Daoy (cell line): ENCODE data around the gene FOXN4. TPM values are rescaled to one million over a fixed set of nuclear protein-coding genes. Genes with fewer than 3 reads are reported as not detected.

Experiments
- DNase-seq: peaks from one replicate; pipeline ENCODE4 v3.0.0-alpha.2; 2015; ENCODE audit warnings: low read depth
- total RNA-seq: library from RNA; depleted of rRNA; stranded (reverse); fragments of >200 nt; shearing (Covaris generic); gene quantifications from 2 replicates; pipeline ENCODE4 v1.2.3, GENCODE V29; 2014

The FOXN4 gene
- total RNA-seq, 1 experiment from 2014 or later, result 0.06 TPM

DNA sequence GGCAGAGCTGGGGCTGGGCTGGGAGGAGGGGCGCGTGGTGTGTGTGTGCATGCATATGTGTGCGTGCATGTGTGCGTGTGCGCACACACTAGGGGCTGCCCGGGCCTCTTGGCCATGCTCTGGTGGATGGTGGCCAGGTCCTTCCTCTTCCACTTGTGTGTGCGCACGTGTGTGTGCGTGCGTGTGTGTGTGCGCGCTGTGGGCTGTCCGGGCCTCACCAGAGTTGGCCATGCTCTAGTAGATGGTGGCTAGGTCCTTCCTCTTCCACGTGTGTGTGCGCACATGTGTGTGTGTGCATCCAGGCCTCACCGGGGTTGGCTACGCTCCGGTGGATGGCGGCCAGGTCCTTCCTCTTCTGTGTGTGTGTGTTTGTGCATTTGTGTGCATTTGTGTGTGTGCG is 24.7 kb downstream of the FOXN4 start:
- no peak for DNase-seq

DNA sequence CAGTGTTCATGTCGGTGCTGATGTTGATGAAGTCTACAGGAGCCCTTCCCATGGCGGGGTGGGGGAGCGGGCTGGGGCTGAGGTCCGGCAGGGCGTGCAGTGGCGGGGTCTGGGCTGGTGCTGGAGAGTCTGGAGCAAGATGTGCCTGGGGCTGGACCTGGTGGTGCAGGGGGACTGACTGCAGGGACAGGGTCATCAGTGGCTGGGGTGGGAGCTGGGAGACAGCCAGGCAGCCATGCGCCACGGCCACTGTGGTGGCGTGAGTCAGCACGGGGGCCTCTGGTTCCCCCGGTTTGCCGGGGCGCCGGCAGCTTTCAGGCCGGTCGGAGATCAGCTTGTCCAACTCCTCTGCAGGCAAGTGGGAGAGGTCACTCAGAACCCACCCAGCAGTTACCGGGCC is 27.6 kb downstream of the FOXN4 start:
- DNase-seq, result peak; percentile 15

DNA sequence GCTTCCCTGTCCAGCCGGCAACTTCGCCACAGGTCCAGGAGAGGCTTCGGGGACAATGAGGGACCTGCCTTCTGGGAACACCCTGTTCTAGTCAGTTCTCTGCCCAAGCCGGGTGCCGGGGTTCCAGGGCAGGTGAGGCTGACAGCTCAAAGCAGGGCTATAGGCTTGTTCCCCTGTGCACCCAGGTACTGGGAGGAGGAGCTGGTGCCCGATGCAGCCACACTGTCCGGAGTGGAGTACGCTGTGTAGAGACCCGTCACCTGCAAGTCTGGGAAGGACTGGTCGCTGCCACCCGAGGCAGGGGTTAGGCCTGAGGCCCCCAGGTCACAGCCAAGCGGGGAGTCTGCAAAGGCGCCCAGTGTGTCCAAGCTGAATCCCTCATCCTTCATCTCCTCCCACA is 29.6 kb downstream of the FOXN4 start:
- no peak for DNase-seq

DNA sequence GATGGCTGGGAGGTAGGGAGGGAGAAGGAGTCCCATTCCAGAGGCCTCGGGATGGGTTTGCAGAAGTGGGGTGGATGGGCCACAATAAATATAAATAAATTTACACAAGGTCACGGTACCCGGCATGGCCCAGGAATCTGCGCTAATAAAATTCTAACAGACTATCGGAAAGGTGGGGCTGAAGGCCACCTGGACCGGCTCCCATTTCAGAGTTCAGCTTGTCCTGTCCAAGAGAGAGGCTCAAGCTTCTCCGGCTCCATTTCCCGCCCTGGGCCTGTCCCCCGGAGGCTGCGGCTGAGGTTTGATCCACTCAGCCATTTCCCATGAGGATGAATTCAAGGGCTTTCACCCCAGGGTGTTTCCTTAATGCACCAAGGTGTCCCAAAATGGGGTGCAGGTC is 30.2 kb downstream of the FOXN4 start:
- no peak for DNase-seq

DNA sequence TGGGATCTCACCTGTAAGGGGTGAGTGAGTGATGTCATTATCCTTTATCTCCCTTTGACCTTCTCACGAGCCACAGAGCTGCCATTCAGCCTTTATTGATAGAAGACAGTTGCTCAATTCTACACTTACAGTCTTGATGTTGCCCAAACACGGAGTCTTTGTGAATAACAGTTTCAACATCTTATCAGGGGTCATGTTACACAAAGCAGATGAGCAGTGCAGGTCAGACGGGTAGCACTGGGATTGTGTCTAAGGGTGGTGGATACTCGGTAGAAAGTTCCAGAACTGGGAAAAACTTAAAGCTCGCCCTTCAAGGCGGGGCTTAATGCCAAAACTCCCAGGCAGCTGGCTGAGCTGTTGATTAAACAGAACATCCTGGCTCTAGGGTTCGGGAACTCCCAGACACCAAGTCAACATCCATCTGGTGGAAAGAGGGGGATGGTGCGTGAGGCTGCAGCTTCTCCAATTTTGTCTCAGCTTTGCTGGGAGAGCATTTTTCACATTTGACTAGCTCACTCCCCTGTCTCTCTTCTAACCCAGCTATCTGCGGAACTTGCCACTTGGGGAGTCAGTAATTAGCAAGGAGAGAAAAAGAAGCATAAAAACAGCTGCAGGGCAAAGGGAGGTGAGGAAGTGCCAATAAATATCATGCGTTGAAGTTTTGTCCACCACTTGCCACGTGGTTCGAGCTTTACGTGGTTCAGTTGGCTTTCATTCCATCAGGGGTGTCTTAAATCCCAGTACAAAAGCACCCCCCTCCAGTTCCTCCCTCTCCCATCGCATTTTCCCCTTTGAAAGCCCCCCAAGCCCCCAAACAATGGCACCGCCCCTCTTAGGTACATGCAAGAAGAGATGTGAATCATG is 31.0 kb downstream of the FOXN4 start:
- DNase-seq, result peak; percentile 23

DNA sequence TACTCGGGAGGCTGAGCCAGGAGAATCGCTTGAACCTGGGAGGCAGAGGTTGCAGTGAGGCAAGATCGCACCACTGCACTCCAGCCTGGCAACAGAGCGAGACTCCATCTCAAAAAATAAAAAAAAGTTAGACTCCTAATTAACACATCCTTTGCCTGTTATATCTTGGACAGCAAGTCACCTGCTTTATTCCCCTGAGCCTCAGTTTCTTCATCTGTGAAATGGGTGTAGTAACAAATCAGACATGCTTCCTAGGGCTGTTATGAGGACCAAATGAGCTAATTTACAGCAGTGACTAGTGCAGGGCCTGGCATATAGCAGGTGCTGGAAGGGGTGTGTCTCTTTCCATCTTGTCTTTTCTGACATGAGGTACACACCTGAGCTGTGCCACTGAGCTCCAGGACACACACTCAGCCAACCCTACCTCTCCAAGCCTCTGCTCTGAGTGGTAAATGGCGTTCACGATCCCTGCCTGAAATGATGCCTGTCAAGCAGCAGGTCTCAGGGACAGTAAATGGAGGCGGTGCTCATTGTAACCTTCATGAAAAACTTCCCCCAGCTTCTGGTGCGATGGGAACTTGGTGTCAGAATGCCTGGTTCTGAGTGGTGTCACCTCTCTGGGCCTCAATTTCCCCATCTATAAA is 31.7 kb downstream of the FOXN4 start:
- DNase-seq, result no peak

DNA sequence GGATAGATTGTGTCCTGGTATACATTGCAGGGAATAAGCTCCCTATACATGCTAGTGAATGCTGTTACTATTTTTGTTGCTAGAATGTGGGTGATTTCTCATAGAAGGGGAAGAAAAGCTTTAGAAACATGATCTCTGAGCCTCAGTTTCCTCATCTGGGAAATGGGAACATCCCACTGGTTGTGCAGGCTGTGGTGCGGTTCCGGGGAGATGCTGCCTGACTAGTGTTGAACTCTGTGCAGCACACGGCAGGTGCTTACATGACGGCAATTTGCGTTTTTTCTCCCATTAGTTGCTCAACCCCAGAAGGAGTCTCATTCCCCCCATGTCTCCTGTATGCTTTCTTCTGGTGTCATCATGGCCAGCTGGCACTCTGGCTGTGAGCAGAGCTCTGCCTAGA is 32.9 kb downstream of the FOXN4 start:
- no peak for DNase-seq

DNA sequence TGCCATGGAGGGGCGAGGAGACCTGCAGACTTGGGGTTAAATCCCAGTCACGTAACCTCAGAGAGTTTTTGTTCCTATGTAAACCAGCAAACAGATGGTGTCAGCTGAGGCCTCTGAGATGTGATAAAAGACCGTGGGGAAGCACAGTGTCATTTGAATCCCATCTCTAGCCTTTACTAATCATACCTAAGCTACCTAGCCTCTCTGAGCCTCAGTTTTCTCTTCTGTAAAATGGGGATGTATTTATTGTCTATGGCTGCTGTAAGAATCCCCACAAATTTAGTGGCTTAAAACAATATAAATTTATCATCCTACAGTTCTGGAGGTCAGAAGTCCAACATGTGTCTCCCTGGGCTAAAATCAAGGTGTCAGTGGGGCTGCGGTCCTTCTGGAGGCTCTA is 33.9 kb downstream of the FOXN4 start:
- DNase-seq, result no peak

DNA sequence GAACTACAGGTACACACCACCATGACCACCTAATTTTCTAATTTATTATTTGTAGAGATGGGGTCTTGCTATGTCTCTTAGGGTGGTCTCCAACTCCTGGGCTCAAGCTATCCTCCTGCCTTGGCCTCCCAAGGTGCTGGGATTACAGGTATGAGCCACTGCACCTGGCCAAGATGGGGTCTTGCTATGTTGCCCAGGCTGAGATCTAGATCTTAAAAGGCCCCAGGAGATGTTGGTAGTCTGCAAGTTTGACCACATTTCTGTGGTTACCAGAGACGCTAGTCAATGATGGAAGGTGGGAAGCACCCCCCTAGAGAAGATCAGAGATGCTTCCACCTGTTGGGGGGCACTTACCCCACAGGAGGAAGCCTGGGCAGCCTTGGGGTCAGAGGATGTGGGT is 34.7 kb downstream of the FOXN4 start:
- no peak for DNase-seq

DNA sequence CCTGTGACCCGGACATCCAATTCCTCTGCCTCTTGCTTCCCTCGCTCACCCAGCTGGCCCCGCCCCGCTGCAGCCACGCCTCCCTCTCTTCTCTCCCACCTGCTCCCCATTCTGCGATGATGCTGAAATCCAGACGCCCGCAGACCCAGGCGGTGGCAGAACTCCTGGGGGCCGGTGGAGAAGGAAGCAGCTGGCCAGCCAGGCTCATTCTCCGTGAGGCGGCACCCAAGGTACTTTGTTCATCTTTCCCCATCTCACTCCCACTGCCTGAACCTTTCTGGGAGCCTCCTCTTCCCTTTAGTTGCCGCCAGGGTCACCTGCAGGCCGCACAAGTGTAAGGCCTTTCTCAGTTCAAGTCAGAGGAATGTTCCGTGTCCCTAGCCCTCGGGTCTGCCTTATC is 35.7 kb downstream of the FOXN4 start:
- DNase-seq, result no peak

DNA sequence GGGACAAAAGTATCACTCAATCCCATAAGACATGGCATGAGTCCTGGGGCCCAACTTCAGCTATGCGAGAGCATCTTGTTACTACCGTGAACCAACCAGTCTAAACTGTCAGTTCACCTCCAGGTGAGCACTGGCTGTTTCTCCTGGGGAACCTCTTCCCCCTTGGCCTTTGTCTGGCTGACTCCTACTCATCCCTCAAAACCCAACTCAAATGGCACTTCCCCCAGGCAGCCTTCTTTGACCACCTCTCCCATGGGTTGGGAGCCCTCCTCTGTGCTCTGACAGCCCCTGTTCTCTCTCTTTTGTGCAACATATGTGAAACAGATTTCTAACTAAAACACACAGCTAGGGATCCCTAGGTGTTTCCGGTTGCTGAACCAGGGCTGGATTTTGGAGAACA is 37.7 kb downstream of the FOXN4 start:
- no peak for DNase-seq

DNA sequence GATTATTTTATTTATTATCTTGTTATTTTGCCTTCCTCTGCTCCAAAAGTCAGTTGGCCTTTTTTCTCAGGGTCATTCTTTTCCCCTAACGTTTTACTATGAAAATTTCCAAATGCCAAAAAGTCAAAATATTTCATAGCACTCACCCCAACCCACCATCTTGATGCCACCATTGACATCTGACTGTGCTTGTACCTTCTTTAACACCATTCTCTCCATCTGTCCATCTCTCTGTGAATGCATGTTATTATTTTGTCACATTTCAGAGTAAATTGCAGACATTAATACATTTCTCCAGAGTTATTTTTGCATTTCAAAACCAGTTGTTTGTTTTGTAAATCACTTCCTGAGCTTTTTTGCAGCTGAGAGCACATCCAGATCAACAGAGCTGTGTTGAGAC is 38.6 kb downstream of the FOXN4 start:
- no peak for DNase-seq

DNA sequence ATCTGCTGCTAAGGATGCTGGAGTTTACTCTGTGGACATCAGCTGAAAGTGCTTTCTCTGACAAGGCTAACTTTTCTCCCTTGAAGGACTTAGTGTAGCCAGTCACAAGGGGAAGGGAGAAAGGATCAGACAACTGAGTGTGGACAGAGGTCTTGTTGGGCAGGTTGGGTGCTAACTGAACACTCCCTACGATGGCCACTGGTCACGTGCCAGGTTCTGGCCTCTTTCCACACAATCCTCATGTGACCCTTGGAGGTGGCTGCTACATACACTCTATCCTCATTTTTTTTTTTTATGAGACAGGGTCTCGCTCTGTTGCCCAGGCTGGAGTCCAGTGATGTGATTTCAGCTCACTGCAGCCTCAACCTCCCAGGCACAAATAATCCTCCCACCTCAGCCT is 39.7 kb downstream of the FOXN4 start:
- no peak for DNase-seq

DNA sequence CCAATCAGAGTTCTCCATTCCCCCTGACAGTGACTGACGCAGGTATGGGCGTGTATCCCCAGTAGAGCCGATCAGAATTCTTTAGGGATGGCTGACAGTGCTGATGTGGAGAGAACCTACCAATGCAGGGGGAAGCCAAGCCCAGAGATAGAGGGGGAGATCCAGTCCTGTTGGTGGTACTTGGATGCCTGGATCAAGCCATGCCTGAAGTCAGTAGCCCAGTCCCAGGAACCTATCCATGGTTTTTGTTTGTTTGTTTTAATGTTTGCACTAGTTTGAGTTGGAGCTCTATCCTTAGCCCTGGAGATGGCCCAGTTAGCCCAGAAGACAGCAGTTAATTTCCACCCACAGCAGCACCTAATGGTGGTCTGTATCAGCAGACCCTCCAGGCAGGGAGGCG is 40.2 kb downstream of the FOXN4 start:
- DNase-seq, result no peak

DNA sequence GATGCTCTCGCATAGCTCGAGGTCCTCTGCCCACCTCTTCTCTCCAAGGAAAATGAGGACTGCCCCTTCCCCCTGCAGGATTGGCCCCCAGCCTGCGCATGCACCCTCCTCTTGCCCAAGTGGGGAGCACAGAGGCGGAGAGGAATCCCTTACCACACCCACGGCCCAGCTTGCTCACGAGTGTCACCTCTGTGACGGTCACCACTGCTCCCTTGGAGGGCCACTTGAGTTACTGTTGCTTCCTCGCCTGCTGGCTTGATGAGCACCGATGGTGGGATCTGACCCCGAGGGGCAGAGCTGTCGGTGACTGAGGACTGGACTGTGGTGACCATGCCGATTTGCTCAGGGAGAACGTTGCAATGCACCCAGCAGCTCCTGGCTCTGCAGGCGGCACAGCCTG is 41.7 kb downstream of the FOXN4 start:
- no peak for DNase-seq

DNA sequence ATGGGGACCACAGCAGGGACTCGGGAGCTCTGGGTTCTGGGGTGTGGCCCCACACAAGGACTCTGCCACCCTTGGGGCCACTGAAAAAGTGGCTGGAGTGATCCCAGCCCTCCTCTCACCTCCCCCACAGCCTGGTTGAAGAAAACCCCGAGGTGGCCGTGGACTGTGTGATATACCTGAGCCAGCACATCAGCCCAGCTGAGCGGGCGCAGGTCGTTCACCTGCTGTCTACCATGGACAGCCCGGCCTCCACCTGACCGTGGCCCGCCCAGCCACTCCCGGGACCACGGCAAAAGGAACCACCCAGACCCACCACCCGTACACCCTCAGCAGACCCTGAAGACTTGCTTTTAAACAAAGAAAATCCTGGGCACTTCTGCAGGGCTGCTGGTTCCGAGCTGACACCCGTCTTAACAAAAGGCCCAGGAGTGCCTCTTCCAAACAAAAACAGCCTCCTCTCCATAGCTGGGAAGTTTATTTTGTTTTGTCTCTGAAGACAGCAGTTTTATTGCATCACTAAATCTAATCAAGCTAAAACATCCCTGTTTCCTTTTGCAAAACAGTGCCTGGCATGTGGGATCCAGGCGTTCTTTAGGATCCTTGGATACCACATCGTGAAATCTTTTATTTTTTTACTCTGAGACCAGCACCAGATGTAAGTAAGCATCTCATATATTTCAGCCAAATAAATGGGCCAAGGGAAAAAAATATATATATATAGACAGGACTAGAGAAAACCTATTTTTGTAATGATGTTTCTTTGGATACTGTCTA is 42.8 kb downstream of the FOXN4 start:
- DNase-seq, result no peak

DNA sequence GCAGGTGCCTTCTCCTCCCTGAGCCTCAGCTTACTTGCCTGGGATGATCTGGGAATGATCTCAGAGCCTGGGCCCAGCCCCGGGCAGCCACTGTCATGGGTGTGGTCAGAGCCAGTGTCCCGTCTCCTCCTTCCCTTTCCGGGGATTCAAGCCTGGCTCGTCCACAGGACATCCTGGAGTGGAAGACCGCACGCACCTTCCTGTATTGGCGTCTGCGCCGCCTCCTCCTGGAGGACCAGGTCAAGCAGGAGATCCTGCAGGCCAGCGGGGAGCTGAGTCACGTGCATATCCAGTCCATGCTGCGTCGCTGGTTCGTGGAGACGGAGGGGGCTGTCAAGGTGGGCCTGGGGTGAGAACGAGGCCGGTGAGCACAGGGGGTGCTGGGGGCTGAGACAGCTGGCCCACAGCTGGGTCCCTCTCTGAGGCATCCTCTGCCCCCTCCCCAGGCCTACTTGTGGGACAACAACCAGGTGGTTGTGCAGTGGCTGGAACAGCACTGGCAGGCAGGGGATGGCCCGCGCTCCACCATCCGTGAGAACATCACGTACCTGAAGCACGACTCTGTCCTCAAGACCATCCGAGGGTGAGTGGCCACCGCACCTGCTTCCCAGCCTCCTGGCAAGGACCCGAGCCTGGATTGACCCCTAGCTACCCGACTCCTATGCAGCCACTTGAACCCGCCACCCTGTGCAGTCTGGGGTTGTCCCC is 44.0 kb downstream of the FOXN4 start:
- no peak for DNase-seq

DNA sequence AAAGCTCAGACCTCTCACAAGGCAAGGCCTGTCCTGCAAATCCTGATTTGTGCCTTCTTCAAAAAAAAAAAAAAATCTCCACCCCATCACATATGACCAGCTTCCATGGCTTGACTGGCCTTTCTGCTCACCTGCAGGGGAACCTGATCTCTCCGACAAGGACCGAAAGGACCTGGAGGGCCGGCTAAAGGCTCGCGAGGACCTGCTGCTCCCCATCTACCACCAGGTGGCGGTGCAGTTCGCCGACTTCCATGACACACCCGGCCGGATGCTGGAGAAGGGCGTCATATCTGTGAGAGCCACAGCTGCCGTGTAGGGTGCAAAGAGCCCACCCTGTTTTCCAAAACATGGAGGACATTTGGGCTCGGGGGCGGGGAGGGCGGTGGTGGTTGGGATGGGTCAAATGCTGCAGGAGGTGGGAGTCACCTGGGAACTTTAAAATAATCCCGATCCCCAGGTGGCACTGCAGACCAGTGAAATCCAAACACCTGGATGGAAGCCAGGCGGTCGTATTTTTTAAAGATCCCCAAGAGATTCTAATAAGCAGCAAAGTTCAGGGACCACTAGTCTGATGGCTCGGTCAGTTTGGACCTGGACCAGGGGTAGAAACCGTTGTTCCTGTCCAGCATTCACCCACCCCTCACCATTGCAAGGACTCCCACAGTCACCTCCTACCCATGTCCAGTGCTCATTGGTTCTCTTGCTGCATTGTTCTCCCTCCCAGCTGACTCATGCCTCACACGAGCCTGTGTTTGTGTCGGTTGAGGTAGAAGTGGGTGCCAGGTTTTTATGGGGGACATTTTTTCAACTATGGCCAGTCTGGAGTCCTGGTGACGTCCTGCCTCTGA is 44.8 kb downstream of the FOXN4 start:
- peak; percentile 89 for DNase-seq

DNA sequence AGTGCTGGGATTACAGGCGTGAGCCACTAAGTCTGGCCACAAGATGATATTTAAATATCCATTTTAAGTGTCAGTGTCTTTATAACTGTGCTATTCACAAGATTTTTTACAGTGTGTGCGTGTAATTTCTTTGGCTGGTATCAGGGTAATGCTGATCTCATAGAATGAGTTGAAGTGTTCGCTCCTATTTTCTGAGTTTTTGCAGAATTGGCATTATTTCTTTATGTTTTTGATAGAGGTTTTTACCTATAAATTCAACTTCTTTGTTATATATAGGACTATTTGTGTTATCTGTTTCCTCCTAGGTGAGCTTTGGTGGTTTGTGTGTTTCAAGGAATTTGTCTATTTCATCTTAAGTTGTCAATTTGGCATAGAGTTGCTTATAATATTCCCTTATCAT is 45.6 kb downstream of the FOXN4 start:
- DNase-seq, result no peak

DNA sequence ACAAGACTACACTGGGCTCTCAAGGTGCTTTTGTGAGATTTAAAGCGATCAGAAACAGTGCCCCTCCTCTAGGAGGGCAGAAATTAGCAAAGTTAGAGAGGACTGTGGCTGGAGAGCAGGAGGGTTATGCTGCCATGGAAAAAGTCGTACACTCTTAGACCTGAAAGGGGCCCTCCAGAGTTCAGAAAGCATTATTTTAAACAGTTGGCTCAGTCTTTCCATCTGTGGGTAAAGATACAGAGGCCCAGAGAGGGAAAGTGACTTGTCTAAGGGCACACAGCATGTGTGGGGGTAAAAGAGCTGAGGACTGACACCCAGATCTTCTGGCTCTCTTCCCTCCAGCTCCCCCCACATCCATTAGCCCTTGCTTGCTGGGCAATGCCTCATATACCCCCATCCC is 47.1 kb downstream of the FOXN4 start:
- DNase-seq, result no peak

DNA sequence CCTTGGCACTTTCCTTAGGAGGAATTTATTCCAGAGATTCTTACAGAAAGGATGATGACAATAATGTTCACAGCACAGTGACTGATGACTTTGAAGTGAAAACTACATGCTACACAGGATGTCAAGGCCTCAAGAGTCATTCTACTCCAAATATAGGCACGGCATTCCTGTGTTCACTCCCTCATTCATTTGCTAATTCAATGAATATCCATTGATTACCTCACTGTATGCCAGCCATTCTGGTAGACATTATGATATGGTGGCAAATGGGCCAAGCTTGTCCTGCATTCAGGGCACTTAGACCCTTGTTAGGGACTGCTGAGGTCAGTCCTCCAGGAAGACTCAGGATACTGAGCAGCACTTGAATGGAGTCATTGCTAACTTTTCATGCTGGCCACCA is 48.0 kb downstream of the FOXN4 start:
- DNase-seq, result no peak
